ENCODE results near the gene STK33.

Gene STK33

DNA sequence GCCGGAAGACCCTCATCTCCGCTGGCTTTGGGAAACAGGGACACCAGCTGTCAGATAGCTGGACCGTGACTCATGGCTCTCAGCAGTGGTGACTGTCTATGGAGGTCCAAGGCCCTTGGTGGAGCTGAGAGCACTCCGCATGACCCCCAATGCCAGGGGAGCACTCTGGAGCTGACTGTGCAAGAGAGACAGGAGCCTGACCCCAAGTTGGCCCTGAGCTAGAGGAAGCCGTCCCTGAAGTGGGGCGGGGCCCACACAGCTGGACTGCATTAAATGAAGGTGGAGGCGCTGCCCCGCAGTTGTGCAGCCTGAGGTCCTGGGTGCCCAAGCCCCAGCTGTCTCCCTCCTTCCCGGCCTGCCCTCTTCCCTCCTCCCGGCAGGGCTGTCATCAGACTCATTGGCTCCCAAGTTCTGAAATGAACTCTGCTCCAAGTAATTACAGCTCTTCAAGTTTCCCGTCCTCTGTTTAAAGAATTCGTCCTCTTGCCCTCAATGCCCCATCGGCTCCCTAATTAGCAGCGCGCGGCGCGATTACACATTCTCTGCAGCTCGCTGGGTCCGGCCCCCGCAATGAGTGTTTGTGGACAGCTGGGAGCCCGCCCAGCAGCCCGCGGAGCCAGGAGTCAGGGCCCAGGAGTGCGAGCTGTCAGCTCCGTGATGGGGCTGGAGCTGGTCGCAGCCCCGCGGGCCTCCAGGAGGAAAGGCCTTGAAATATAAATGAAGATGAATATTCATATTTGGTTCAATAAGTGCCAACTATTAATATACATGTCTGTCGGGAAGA lies 237.1 kb downstream of the STK33 start:
- TF ChIP-seq, protein P1, sequence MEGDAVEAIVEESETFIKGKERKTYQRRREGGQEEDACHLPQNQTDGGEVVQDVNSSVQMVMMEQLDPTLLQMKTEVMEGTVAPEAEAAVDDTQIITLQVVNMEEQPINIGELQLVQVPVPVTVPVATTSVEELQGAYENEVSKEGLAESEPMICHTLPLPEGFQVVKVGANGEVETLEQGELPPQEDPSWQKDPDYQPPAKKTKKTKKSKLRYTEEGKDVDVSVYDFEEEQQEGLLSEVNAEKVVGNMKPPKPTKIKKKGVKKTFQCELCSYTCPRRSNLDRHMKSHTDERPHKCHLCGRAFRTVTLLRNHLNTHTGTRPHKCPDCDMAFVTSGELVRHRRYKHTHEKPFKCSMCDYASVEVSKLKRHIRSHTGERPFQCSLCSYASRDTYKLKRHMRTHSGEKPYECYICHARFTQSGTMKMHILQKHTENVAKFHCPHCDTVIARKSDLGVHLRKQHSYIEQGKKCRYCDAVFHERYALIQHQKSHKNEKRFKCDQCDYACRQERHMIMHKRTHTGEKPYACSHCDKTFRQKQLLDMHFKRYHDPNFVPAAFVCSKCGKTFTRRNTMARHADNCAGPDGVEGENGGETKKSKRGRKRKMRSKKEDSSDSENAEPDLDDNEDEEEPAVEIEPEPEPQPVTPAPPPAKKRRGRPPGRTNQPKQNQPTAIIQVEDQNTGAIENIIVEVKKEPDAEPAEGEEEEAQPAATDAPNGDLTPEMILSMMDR (conservative IDR thresholded peaks at IDR 0.05) = no peak
- no peak for TF ChIP-seq ZFX (IDR thresholded peaks at IDR 0.05)
- H3K27ac ChIP-seq = no peak overlapping the region

DNA sequence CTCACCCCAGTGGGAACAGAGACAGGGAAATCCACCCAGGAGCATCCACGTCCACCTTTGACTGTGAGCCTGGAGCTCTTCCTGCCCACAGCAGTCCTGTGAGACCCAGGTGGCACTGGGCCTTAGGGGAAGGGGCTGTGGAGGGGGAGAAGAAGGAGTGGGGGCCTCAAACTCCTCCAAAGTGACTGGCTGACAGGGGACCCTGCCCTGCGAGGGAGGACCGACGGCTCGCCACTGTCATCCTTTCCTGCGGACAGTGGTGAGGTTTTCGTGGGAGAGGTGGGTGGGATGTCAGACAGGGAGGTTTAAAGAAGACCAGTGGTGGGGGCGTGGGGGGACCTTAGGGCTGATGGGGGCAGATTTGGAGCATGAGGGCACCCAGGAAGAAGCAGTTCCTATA lies 237.8 kb downstream of the STK33 start:
- no peak overlapping the region for H3K27ac ChIP-seq
- TF ChIP-seq, protein P1 (conservative IDR thresholded peaks at IDR 0.05) = no peak
- TF ChIP-seq ZFX (IDR thresholded peaks at IDR 0.05) = no peak

DNA sequence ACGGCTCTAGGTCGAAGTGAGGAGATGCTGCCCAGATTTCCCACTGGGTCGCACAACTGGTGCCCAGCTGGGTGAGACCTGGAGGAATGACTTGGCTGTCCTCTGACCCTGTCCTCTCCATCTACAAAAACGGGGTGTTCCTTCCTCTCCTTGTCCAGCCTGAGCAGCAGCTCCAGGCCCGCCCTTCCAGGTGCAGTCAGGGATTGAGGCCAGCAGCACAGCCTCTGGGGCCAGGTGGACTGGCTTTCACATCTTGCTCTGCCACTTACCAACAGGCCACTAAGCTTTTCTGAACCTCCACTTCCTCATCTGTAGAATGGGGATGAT lies 238.6 kb downstream of the STK33 start:
- TF ChIP-seq, protein P1 (conservative IDR thresholded peaks at IDR 0.05) = no peak
- TF ChIP-seq ZFX (IDR thresholded peaks at IDR 0.05) = no peak
- H3K27ac ChIP-seq = no peak overlapping the region

DNA sequence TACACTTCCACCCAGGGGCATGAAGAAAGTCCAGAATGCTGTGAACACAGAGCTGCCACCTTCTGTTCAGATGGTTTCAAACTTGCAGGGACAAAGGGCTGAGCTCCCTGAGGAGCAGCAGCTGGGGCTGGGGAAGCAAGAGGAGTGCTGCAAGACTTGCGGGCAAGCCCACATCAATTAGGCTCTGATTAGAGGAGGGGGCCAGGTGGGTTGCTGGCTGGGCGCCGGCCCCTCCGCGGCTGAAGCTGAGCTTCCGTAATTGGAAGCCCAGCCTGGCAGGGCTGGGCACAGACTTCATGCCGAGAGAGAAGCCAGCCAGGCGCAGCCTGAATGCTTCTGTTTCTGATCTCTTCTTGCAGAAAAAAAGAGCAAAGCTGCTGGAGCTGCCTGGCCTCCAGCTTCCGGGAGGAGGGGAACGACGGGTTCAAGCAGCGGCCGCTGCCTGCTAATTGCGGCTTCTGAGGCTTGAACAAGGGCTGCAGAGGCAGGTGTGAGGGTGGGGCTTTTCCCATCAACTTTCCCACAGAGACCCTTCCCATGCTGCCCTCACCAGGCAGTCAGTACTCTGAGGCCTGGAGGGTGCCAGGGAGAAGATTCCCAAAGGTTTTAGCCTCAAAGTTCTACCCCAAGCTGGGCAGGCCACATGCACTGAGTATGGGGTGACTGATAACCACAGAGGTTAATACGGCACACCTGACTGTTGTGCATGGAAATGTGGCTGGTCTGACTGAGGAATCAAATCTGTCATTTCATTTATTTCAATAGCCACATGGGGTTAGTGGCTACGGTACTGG lies 239.2 kb downstream of the STK33 start:
- TF ChIP-seq ZFX (IDR thresholded peaks at IDR 0.05) = no peak
- TF ChIP-seq, protein P1 (conservative IDR thresholded peaks at IDR 0.05) = no peak

DNA sequence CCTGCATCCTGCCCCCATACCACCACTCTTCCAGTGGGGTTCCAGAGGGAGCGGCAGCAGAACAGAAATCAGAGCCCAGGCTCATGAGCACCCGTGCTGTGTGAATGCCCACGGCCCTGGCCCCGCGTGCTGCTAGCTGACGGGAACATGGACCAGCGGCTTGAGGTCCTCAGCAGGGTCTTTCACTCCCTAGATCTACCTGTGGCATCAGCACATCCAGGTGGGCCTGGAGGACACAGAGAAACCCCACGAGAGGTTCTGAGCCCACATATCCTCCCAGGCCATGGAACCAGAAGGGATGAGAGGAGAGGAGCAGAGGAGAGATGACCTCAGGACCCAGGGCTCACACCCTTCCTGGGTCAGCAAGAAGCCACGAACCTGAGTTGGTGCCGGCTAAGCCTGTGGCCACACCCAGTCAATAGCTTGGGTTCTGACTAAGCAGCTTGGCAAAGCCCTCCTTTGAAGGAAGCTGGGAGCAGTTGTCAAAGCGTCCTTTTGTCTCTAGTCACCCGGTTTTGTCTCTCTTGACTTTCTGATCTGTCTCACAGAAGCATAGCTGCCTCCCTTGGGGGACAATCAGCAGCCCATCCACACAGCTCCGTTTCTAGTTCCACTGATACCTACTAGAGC lies 241.0 kb downstream of the STK33 start:
- no peak overlapping the region for H3K27ac ChIP-seq
- TF ChIP-seq, protein P1 (conservative IDR thresholded peaks at IDR 0.05) = no peak
- TF ChIP-seq ZFX (IDR thresholded peaks at IDR 0.05) = no peak

More for the DNA sequence above, 239.2 kb downstream of the STK33 start:
- no peak overlapping the region for H3K27ac ChIP-seq

DNA sequence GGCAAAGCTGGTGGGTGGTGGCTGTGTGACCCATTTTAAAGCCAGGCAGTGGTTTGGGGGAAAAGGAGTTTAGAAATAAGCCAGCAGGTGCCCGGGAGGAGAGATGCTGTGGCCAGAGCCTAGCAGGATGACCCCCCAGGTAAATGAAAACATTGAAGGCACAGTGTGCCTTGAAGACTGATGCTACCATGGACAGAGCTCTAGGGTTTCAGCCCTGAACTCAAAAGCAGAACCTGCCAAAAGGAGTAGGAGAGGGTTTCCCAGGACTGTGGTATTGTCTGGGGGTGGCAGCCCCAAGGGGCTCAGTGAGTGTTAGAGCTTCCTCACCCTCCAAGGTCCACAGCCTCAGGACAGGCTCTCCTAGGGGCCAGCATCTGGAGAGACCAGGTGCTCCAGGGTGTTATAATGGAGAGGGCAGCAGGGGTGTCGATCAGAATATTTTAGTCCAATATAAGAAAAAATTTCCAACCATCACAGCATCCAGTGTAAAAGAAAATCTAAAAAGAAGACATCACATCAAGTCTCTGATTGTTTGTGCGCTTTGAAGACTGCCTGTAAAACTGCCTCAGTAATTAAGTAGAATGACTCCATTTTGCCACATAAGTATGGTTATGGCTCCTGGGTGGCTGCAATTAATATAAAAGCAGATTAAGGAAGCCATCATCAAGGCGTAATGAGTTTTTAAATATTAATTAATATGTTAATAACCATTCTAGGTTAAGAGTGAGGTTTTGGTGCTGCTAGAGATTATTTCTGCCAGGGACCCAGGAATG lies 241.7 kb downstream of the STK33 start:
- H3K27ac ChIP-seq = no peak overlapping the region
- TF ChIP-seq, protein P1 (conservative IDR thresholded peaks at IDR 0.05) = no peak
- no peak for TF ChIP-seq ZFX (IDR thresholded peaks at IDR 0.05)

All from C4-2B (cell line).